Esophagus squamous epithelium (tissue), 5 donors: Measurements from ENCODE around the gene PDK2. TPM values are rescaled to one million over a fixed set of nuclear protein-coding genes. Genes with fewer than 3 reads are reported as not detected.

ENCODE experiments used
- DNase-seq: peaks from one replicate; lab custom pipeline; 2025; lab: John Stamatoyannopoulos, UW
- H3K27ac ChIP-seq, 4 donors: fragments of 200-600 bp; sonication (generic); one replicate each; pipeline ENCODE4 v1.5.1; 2016 to 2019; ENCODE audit warnings: mild to moderate bottlenecking in 1 of 4
- H3K27me3 ChIP-seq, 4 donors: fragments of 200-600 bp; sonication (generic); 1 replicate in 3 of 4; 2 replicates in 1 of 4; pipeline versions ENCODE4 v1.5.1 to v1.6.0; 2017 to 2021; ENCODE audit warnings: antibody characterized with exemption in 1 of 4
- H3K36me3 ChIP-seq, 3 donors: fragments of 200-600 bp; sonication (generic); one replicate each; pipeline ENCODE4 v1.5.1; 2016 to 2019
- H3K4me1 ChIP-seq, 3 donors: fragments of 200-600 bp; sonication (generic); one replicate each; pipeline ENCODE4 v1.5.1; 2017 to 2019
- H3K4me3 ChIP-seq, 4 donors: fragments of 200-600 bp; sonication (generic); 1 replicate in 3 of 4; 2 replicates in 1 of 4; pipeline ENCODE4 v1.5.1; 2016 to 2019; ENCODE audit warnings: mild to moderate bottlenecking in 2 of 4, moderate library complexity in 1 of 4
- H3K9me3 ChIP-seq, 3 donors: fragments of 200-600 bp; sonication (generic); one replicate each; pipeline ENCODE4 v1.5.1; 2016 to 2019
- CTCF ChIP-seq, 6 experiments: fragments of 450-650 bp in 4 of 6; fragments of 200-600 bp in 2 of 6; sonication (generic) in 2 of 6; IDR thresholded peaks; one replicate each; pipeline ENCODE4 v1.5.1; 2016 to 2019; ENCODE audit warnings: antibody characterized with exemption in 6 of 6, mild to moderate bottlenecking in 4 of 6, moderate library complexity in 4 of 6
- POLR2A ChIP-seq, 4 donors: fragments of 450-650 bp; IDR thresholded peaks; one replicate each; pipeline ENCODE4 v1.6.1; 2017; ENCODE audit warnings: antibody characterized with exemption in 4 of 4, mild to moderate bottlenecking in 4 of 4, moderate library complexity in 3 of 4
- WGBS, 2 donors: methylation state at CpG; one replicate each; pipeline ENCODE4 v1.1.5; 2018; 5-methylcytosine and 5-hydroxymethylcytosine counted together
- intact Hi-C: fragments of 100-400 bp; cut with DNase I; formaldehyde crosslinking; loops from one replicate; pipeline ENCODE4 v1.15.0; 2022
- total RNA-seq, 4 donors: library from RNA; depleted of rRNA; stranded (reverse); fragments of >200 nt; gene quantifications; one replicate each; pipeline ENCODE4 v1.1.0, GENCODE V29; 2016
- donor health status: DM: yes; HTN: yes; CAD: no.

PDK2 gene
- total RNA-seq, 4 donors from 2014 or later, result 5.2 to 20.2 (median 12.8) TPM

- intact Hi-C loops, result loop anchor here (5.0 kb wide), 1 partner anchor 62 kb away; no protein-coding TSS in a partner anchor
- no peak for DNase-seq
- no peaks in the 10 kb centered on the region for H3K27me3 ChIP-seq
- H3K27ac ChIP-seq, result no peak overlapping the region
- H3K9me3 ChIP-seq, result no peaks in the 10 kb centered on the region
- TF ChIP-seq POLR2A (IDR thresholded peaks at IDR 0.05), result no peak
- TF ChIP-seq CTCF (IDR thresholded peaks at IDR 0.05), result no peak
- H3K4me1 ChIP-seq, result peaks cover 0 to 5% (median 0%) of the 10 kb centered on the region in 3 donors
- no peak overlapping the region for H3K4me3 ChIP-seq
- 80 to 87% methylated on average over 15 to 16 of the region's 25 CpGs for whole genome bisulfite sequencing, 2 donors
- peaks cover 10 to 56% (median 24%) of the 10 kb centered on the region in 3 donors for H3K36me3 ChIP-seq
Measured at GRCh38 chr17:50088952-50089825, 6.0 kb upstream of the PDK2 start.

GRCh38 chr17:50090071-50090470 lies 5.1 kb upstream of the PDK2 start:
- TF ChIP-seq CTCF (IDR thresholded peaks at IDR 0.05) (no peak), POLR2A (IDR thresholded peaks at IDR 0.05) (no peak)
- Histone ChIP-seq H3K9me3 (no peaks in the 10 kb centered on the region), H3K4me1 (peaks cover 0 to 6% (median 0%) of the 10 kb centered on the region in 3 donors), H3K36me3 (peaks cover 10 to 47% (median 24%) of the 10 kb centered on the region in 3 donors), H3K27ac (no peak overlapping the region), H3K4me3 (no peak overlapping the region), H3K27me3 (no peaks in the 10 kb centered on the region)
- 69 to 70% methylated on average over 4 of the region's 6 CpGs for WGBS, 2 donors
- DNase-seq, result no peak
- intact Hi-C loops, result no loop called here

- intact Hi-C loops, result no loop called here
- no peak for TF ChIP-seq POLR2A (IDR thresholded peaks at IDR 0.05)
- TF ChIP-seq CTCF (IDR thresholded peaks at IDR 0.05), result no peak
- no peaks in the 10 kb centered on the region for H3K27me3 ChIP-seq
- DNase-seq, result no peak
- peaks cover 10 to 43% (median 24%) of the 10 kb centered on the region in 3 donors for H3K36me3 ChIP-seq
- H3K9me3 ChIP-seq, result no peaks in the 10 kb centered on the region
- 73 to 79% methylated on average over 10 to 12 of the region's 15 CpGs for WGBS, 2 donors
- H3K4me1 ChIP-seq, result peaks cover 6 to 14% (median 8%) of the 10 kb centered on the region in 3 donors
- H3K4me3 ChIP-seq, result no peak overlapping the region
- no peak overlapping the region for H3K27ac ChIP-seq
Measured at GRCh38 chr17:50090971-50091917, 3.9 kb upstream of the PDK2 start.

GRCh38 chr17:50091918-50092285 lies 3.2 kb upstream of the PDK2 start:
- no peak for TF ChIP-seq POLR2A (IDR thresholded peaks at IDR 0.05)
- TF ChIP-seq CTCF (IDR thresholded peaks at IDR 0.05), result no peak
- DNase-seq, result no peak
- Histone ChIP-seq H3K27me3 (no peaks in the 10 kb centered on the region), H3K36me3 (peaks cover 10 to 39% (median 24%) of the 10 kb centered on the region in 3 donors), H3K4me3 (no peak overlapping the region), H3K27ac (no peak overlapping the region), H3K9me3 (no peaks in the 10 kb centered on the region), H3K4me1 (peaks cover 13 to 21% (median 15%) of the 10 kb centered on the region in 3 donors)
- 60 to 71% methylated on average over 2 of the region's 2 CpGs for WGBS, 2 donors
- intact Hi-C loops, result no loop called here
